ENCODE data around the gene PIP5KL1.

Gene PIP5KL1

GRCh38 chr9:127885508-127886281, 44.9 kb downstream of the PIP5KL1 start:
- TF ChIP-seq, protein P1, sequence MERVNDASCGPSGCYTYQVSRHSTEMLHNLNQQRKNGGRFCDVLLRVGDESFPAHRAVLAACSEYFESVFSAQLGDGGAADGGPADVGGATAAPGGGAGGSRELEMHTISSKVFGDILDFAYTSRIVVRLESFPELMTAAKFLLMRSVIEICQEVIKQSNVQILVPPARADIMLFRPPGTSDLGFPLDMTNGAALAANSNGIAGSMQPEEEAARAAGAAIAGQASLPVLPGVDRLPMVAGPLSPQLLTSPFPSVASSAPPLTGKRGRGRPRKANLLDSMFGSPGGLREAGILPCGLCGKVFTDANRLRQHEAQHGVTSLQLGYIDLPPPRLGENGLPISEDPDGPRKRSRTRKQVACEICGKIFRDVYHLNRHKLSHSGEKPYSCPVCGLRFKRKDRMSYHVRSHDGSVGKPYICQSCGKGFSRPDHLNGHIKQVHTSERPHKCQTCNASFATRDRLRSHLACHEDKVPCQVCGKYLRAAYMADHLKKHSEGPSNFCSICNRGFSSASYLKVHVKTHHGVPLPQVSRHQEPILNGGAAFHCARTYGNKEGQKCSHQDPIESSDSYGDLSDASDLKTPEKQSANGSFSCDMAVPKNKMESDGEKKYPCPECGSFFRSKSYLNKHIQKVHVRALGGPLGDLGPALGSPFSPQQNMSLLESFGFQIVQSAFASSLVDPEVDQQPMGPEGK (CRISPR knock-in tag; IDR thresholded peaks at IDR 0.05; ENCODE audit: borderline replicate concordance) = no peak
- TF ChIP-seq ISL1 (CRISPR knock-in tag; IDR thresholded peaks at IDR 0.05) (no peak), PPARA (CRISPR knock-in tag; IDR thresholded peaks at IDR 0.05; ENCODE audit: borderline replicate concordance) (no peak)
- no peak; the same call in 2 of the 3 replicates for ATAC-seq

DNA sequence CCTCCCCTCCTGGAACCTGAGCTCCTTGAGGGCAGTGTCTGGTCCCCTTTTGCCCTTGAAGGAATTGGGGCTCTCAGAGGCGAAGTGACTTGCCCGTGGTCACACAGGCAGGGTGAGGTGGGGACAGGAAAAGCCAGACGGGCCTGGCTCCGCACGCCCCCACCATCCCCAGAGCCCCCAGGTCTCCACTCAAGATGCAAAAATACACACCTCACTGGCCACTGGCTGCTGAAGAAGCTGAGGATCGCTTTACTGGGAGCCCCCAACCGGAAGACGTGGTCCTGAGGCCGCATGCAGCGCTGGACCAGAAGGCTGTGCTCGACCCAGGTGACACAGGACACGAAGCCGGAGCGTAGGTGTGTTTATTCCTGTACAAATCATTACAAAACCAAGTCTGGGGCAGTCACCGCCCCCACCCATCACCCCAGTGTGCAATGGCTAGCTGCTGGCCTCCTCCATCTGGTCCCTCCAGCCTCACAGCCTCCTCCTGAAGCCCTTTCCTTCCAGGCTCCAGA, 45.5 kb downstream of the PIP5KL1 start:
- no peak; the same call in 1 of the 3 replicates for ATAC-seq
- no peak for TF ChIP-seq SNAI2 (CRISPR knock-in tag; IDR thresholded peaks at IDR 0.05)
- TF ChIP-seq ZNF70 (CRISPR knock-in tag; IDR thresholded peaks at IDR 0.05) = no peak
- TF ChIP-seq TOX (CRISPR knock-in tag; IDR thresholded peaks at IDR 0.05; ENCODE audit: borderline replicate concordance) = no peak
- TF ChIP-seq PPARA (CRISPR knock-in tag; IDR thresholded peaks at IDR 0.05; ENCODE audit: borderline replicate concordance) = no peak
- TF ChIP-seq RARB (CRISPR knock-in tag; IDR thresholded peaks at IDR 0.05) = no peak
- no peak for TF ChIP-seq GLIS3 (CRISPR knock-in tag; IDR thresholded peaks at IDR 0.05)
- TF ChIP-seq ZNF8 (CRISPR knock-in tag; IDR thresholded peaks at IDR 0.05) = no peak
- TF ChIP-seq ZFP30 (CRISPR knock-in tag; IDR thresholded peaks at IDR 0.05) = no peak
- no peak for TF ChIP-seq CREB5 (CRISPR knock-in tag; IDR thresholded peaks at IDR 0.05; ENCODE audit: low read depth)
- TF ChIP-seq, protein P2, sequence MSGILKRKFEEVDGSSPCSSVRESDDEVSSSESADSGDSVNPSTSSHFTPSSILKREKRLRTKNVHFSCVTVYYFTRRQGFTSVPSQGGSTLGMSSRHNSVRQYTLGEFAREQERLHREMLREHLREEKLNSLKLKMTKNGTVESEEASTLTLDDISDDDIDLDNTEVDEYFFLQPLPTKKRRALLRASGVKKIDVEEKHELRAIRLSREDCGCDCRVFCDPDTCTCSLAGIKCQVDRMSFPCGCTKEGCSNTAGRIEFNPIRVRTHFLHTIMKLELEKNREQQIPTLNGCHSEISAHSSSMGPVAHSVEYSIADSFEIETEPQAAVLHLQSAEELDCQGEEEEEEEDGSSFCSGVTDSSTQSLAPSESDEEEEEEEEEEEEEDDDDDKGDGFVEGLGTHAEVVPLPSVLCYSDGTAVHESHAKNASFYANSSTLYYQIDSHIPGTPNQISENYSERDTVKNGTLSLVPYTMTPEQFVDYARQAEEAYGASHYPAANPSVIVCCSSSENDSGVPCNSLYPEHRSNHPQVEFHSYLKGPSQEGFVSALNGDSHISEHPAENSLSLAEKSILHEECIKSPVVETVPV (CRISPR knock-in tag; IDR thresholded peaks at IDR 0.05) = no peak

- TF ChIP-seq TOX (CRISPR knock-in tag; IDR thresholded peaks at IDR 0.05; ENCODE audit: borderline replicate concordance) (no peak), CREB5 (CRISPR knock-in tag; IDR thresholded peaks at IDR 0.05; ENCODE audit: low read depth) (no peak), RARB (CRISPR knock-in tag; IDR thresholded peaks at IDR 0.05) (no peak), ZNF565 (CRISPR knock-in tag; conservative IDR thresholded peaks at IDR 0.05; ENCODE audit: low read depth) (no peak), CSDC2 (CRISPR knock-in tag; IDR thresholded peaks at IDR 0.05) (no peak), ZFP3 (CRISPR knock-in tag; IDR thresholded peaks at IDR 0.05) (no peak), POU6F1 (CRISPR knock-in tag; IDR thresholded peaks at IDR 0.05; ENCODE audit: borderline replicate concordance, low read depth) (no peak), ZFP30 (CRISPR knock-in tag; IDR thresholded peaks at IDR 0.05) (no peak), SNAI2 (CRISPR knock-in tag; IDR thresholded peaks at IDR 0.05) (no peak), ESRRG (CRISPR knock-in tag; IDR thresholded peaks at IDR 0.05) (no peak), GLIS3 (CRISPR knock-in tag; IDR thresholded peaks at IDR 0.05) (no peak), ARNTL (CRISPR knock-in tag; IDR thresholded peaks at IDR 0.05; ENCODE audit: borderline replicate concordance, low read depth) (no peak)
- TF ChIP-seq, protein P2 (CRISPR knock-in tag; IDR thresholded peaks at IDR 0.05) = no peak
- TF ChIP-seq, protein P1 (CRISPR knock-in tag; IDR thresholded peaks at IDR 0.05; ENCODE audit: borderline replicate concordance) = no peak
- peak; percentile 50 for ATAC-seq
These were observed 46.1 kb downstream of the PIP5KL1 start for GRCh38 chr9:127884427-127884911.

Data from SK-N-SH treated with all-trans-retinoic acid at 6 μM for 48 hours (cell line).